ENCODE measurements around the gene ATP2B3.

DNA sequence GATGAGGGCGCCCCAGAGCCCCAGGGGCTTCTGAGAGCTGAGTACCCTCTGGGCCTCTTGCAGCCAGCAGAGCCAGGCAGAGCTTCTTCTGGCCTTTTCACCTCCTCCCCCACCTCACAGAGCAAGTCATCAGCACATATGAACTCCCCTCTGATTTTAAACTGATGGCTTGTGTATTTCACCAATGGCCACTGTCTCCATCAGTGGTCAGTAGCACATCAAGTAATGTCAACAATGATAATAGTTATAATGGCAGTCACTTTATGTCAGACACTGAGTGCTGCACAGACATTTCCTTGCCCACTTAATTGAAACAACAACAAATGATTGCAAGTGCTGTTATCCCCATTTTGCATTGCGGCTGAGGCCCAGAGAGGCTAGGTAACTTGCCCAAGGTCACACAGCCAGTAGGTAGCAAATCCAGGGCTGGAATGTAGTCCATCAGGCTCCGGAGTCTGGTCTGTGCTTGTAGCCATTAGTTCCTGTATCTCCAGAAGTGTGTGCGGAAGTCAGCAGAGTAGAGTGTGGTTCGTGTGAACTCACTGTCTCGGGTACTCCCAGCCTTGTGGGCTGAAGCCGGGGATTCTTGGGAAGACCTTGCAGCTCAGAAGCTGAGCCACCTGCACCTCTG lies 3.0 kb downstream of the ATP2B3 start:
- TF ChIP-seq, protein P1, sequence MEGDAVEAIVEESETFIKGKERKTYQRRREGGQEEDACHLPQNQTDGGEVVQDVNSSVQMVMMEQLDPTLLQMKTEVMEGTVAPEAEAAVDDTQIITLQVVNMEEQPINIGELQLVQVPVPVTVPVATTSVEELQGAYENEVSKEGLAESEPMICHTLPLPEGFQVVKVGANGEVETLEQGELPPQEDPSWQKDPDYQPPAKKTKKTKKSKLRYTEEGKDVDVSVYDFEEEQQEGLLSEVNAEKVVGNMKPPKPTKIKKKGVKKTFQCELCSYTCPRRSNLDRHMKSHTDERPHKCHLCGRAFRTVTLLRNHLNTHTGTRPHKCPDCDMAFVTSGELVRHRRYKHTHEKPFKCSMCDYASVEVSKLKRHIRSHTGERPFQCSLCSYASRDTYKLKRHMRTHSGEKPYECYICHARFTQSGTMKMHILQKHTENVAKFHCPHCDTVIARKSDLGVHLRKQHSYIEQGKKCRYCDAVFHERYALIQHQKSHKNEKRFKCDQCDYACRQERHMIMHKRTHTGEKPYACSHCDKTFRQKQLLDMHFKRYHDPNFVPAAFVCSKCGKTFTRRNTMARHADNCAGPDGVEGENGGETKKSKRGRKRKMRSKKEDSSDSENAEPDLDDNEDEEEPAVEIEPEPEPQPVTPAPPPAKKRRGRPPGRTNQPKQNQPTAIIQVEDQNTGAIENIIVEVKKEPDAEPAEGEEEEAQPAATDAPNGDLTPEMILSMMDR (IDR thresholded peaks at IDR 0.05) = no peak
- TF ChIP-seq EP300 (IDR thresholded peaks at IDR 0.05) (no peak), POLR2A (IDR thresholded peaks at IDR 0.05) (no peak)

Data from suprapubic skin (tissue), 3 donors.